IMR-90 (cell line): Measurements from ENCODE around the gene DGKD. TPM values are rescaled to one million over a fixed set of nuclear protein-coding genes. Genes with fewer than 3 reads are reported as not detected.
"Not testable (repeated sequence)": the region's sequence is repeated elsewhere in the genome, so short reads cannot be mapped to it uniquely, and the experiment has no call there.

Experiments used
- ATAC-seq: fragments of 200-7000 bp; cut with Tn5 transposase; 2 replicates; pipeline ENCODE4 v1.9.1; 2020; ENCODE audit warnings: low read depth, mild to moderate bottlenecking, moderate library complexity
- BruUV-seq: library from RNA; stranded (reverse); fragments of 400-500 nt; replicated peaks from 2 replicates; lab custom pipeline; 2021; lab: Mats Ljungman, UMichigan
- CTCF ChIA-PET: fragments of 300-600 bp; formaldehyde crosslinking; extraction: SDS; loops from one replicate; lab custom pipeline; 2021; ENCODE audit warnings: antibody characterized with exemption; lab: Yijun Ruan, JAX
- POLR2A ChIA-PET: fragments of 300-600 bp; sonication (Branson Sonifier 250); formaldehyde crosslinking; loops from one replicate; lab custom pipeline; 2022; ENCODE audit warnings: antibody characterized with exemption; ENCODE audit not compliant: unreplicated experiment; lab: Charles Lee
- DNase-seq: peaks from one replicate; pipeline ENCODE4 v3.0.0; 2013
- H2AFZ ChIP-seq: replicated peaks from 2 replicates; pipeline ENCODE3; 2013; ENCODE audit warnings: low read length, mild to moderate bottlenecking; ENCODE audit not compliant: poor library complexity
- H2AK5ac ChIP-seq: 2 replicates; pipeline ENCODE4 v1.6.1; 2013; ENCODE audit warnings: low read depth, low read length, inconsistent platforms
- H2AK9ac ChIP-seq: replicated peaks from 2 replicates; pipeline ENCODE3; 2013; ENCODE audit warnings: mild to moderate bottlenecking, low read depth, low read length, moderate library complexity; ENCODE audit not compliant: poor library complexity
- H2BK120ac ChIP-seq: 2 replicates; pipeline ENCODE4 v1.6.1; 2013; ENCODE audit warnings: low read depth, low read length, inconsistent platforms
- H2BK15ac ChIP-seq: 3 replicates; pipeline ENCODE4 v1.6.1; 2013; ENCODE audit warnings: low read depth, low read length, inconsistent platforms
- H2BK20ac ChIP-seq: 2 replicates; pipeline ENCODE4 v1.6.1; 2013; ENCODE audit warnings: low read depth, mild to moderate bottlenecking, inconsistent platforms, low read length, moderate library complexity
- H2BK5ac ChIP-seq: 2 replicates; pipeline ENCODE4 v1.6.1; 2013; ENCODE audit warnings: mild to moderate bottlenecking, low read depth, low read length, inconsistent platforms; ENCODE audit not compliant: poor library complexity, severe bottlenecking
- H3K14ac ChIP-seq: replicated peaks from 2 replicates; pipeline ENCODE4 v1.6.1; 2013; ENCODE audit warnings: low read depth, low read length, inconsistent platforms
- H3K18ac ChIP-seq: 2 replicates; pipeline ENCODE4 v1.6.1; 2013; ENCODE audit warnings: low read depth, low read length, control low read depth
- H3K23ac ChIP-seq: 2 replicates; pipeline ENCODE4 v1.6.1; 2013; ENCODE audit warnings: low read depth, low read length, inconsistent platforms
- H3K27ac ChIP-seq: 2 replicates; pipeline ENCODE4 v1.5.1; 2013; ENCODE audit warnings: mild to moderate bottlenecking, control low read depth, low read length; ENCODE audit not compliant: insufficient read depth
- H3K27me3 ChIP-seq: 2 replicates; pipeline ENCODE4 v1.6.1; 2013; ENCODE audit warnings: low read length; ENCODE audit not compliant: control insufficient read depth, insufficient read depth
- H3K36me3 ChIP-seq: 2 replicates; pipeline ENCODE4 v1.6.1; 2013; ENCODE audit warnings: low read length, mixed read lengths; ENCODE audit not compliant: control insufficient read depth, insufficient read depth
- H3K4ac ChIP-seq: 2 replicates; pipeline ENCODE4 v1.6.1; 2013; ENCODE audit warnings: low read depth, low read length, inconsistent platforms
- H3K4me1 ChIP-seq: 2 replicates; pipeline ENCODE4 v1.6.1; 2013; ENCODE audit warnings: low read length, mixed read lengths; ENCODE audit not compliant: control insufficient read depth, insufficient read depth
- H3K4me2 ChIP-seq: 2 replicates; pipeline ENCODE4 v1.6.1; 2013; ENCODE audit warnings: low read depth, mild to moderate bottlenecking, control low read depth, low read length, moderate library complexity
- H3K4me3 ChIP-seq: 2 replicates; pipeline ENCODE4 v1.5.1; 2013; ENCODE audit warnings: low read depth, mild to moderate bottlenecking, control low read depth, low read length, moderate library complexity; ENCODE audit not compliant: insufficient read depth
- H3K56ac ChIP-seq: 2 replicates; pipeline ENCODE4 v1.6.1; 2013; ENCODE audit warnings: low read length, inconsistent platforms; ENCODE audit not compliant: insufficient read depth; ENCODE audit errors: extremely low read depth
- H3K79me1 ChIP-seq, 2 experiments: 2 replicates each; pipeline ENCODE4 v1.6.1; 2013; ENCODE audit warnings: low read length in 2 of 2, inconsistent platforms in 1 of 2, low read depth in 1 of 2
- H3K9ac ChIP-seq: 2 replicates; pipeline ENCODE4 v1.6.1; 2013; ENCODE audit warnings: low read depth, low read length, control low read depth
- H3K9me1 ChIP-seq: 2 replicates; pipeline ENCODE4 v1.6.1; 2013; ENCODE audit warnings: low read length, inconsistent platforms; ENCODE audit not compliant: insufficient read depth
- H3K9me3 ChIP-seq: 2 replicates; pipeline ENCODE4 v1.6.1; 2013; ENCODE audit warnings: low read length; ENCODE audit not compliant: control insufficient read depth, insufficient read depth
- H4K20me1 ChIP-seq: 2 replicates; pipeline ENCODE4 v1.6.1; 2013; ENCODE audit warnings: low read length, inconsistent platforms; ENCODE audit not compliant: insufficient read depth
- H4K5ac ChIP-seq: 2 replicates; pipeline ENCODE4 v1.6.1; 2013; ENCODE audit warnings: mild to moderate bottlenecking, low read depth, low read length, control low read depth
- H4K8ac ChIP-seq, 2 experiments: 2 replicates each; pipeline ENCODE4 v1.6.1; 2013; ENCODE audit warnings: low read depth in 2 of 2, low read length in 2 of 2, control low read depth in 1 of 2, inconsistent platforms in 1 of 2
- H4K91ac ChIP-seq: 2 replicates; pipeline ENCODE4 v1.6.1; 2013; ENCODE audit warnings: low read depth, low read length, inconsistent platforms; ENCODE audit not compliant: insufficient read depth
- BHLHE40 ChIP-seq: fragments of 150-350 bp; IDR thresholded peaks from 2 replicates; pipeline ENCODE4 v1.6.1; 2016; ENCODE audit warnings: mild to moderate bottlenecking, low read depth, low read length
- FOS ChIP-seq: fragments of 150-350 bp; IDR thresholded peaks from 2 replicates; pipeline ENCODE4 v1.6.1; 2016; ENCODE audit warnings: low read depth, low read length
- MXI1 ChIP-seq: IDR thresholded peaks from 2 replicates; pipeline ENCODE4 v1.6.1; 2012; ENCODE audit warnings: low read depth, mild to moderate bottlenecking, low read length, moderate library complexity, borderline replicate concordance
- RAD21 ChIP-seq: IDR thresholded peaks from 2 replicates; pipeline ENCODE4 v1.6.1; 2012; ENCODE audit warnings: low read length, improper control_type of control experiment
- RCOR1 ChIP-seq: IDR thresholded peaks from 2 replicates; pipeline ENCODE4 v1.6.1; 2012; ENCODE audit warnings: mild to moderate bottlenecking, low read length, improper control_type of control experiment; ENCODE audit not compliant: insufficient replicate concordance
- RFX5 ChIP-seq: IDR thresholded peaks from 2 replicates; pipeline ENCODE4 v1.8.0; 2012; ENCODE audit warnings: low read depth, mild to moderate bottlenecking, low read length, moderate library complexity
- WGBS, 2 experiments: methylation state at CpG; one replicate each; pipeline versions ENCODE4 v1.1.5 to v1.1.7; 2013; ENCODE audit warnings: missing lambda C conversion rate in 2 of 2; ENCODE audit not compliant: insufficient read length in 1 of 2; ENCODE audit errors: extremely low coverage in 2 of 2; 5-methylcytosine and 5-hydroxymethylcytosine counted together
- dilution Hi-C: fragments of 300-500 bp; cut with HindIII; formaldehyde crosslinking; loops from one replicate; pipeline ENCODE4 v1.14.3; 2018; ENCODE audit warnings: low sequenced_read_pairs; ENCODE audit not compliant: unreplicated experiment
- in situ Hi-C: fragments of 300-500 bp; cut with MboI; formaldehyde crosslinking; loops from 3 replicates; pipeline ENCODE4 v1.14.3; 2019; ENCODE audit warnings: low sequenced_read_pairs, inconsistent platforms, mixed read lengths
- intact Hi-C: fragments of 100-400 bp; cut with micrococcal nuclease; formaldehyde crosslinking; loops from 2 replicates; pipeline ENCODE4 v1.10.0; 2022
- polyA plus RNA-seq, 3 experiments: library from polyadenylated mRNA; depleted of rRNA; stranded (reverse); fragments of >200 nt; gene quantifications; 2 replicates each; pipeline ENCODE4 v1.2.3, GENCODE V29; 2012; ENCODE audit warnings: low replicate concordance in 1 of 3
- total RNA-seq: library from RNA; depleted of rRNA; stranded (reverse); fragments of >200 nt; gene quantifications from 2 replicates; pipeline ENCODE4 v1.2.3, GENCODE V29; 2012
- TF ChIP-seq, protein P1 (sequence below): fragments of 150-350 bp; IDR thresholded peaks from 2 replicates; pipeline ENCODE4 v1.6.1; 2016; ENCODE audit warnings: low read depth, mild to moderate bottlenecking, low read length, moderate library complexity, borderline replicate concordance

DGKD gene
- total and polyA plus RNA-seq, 2 of the 4 experiments (the other 2 are of a cell fraction), result 6.5 to 10.1 TPM

DNA sequence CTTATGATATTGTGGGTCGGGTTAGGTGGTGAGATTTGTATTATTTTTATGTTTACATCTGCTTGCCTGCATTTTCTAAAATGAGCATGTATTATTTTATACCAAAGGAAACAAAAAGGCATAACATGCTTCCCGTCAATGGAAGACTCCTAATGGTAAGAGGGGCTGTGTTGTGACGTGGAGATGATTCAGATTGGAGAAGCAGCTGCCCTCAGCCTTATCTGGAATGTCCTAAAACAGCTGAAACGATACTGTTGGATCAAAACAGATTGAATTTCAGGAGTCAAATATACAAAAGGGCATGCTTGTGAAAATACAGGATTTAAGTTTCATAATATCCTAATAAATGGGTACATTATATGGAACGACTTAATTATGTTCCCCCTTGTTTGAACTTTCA, 19.0 kb downstream of the DGKD start:
- Histone ChIP-seq H4K20me1 (peaks cover 4% of the 10 kb centered on the region; the same call in 1 of the 2 replicates), H2BK20ac (no peak overlapping the region), H3K79me1 (peaks cover 3 to 26% of the 10 kb centered on the region in 2 experiments; a peak in 3 of 4 replicates), H3K18ac (no peak overlapping the region), H2BK5ac (no peak overlapping the region), H3K9me3 (no peaks in the 10 kb centered on the region), H4K91ac (no peak overlapping the region), H4K8ac (no peak overlapping the region), H3K56ac (no peak overlapping the region), H3K14ac (no peak overlapping the region), H2AFZ (no peak overlapping the region), H3K23ac (no peak overlapping the region), H3K36me3 (peaks cover 1% of the 10 kb centered on the region; the same call in 1 of the 2 replicates), H2AK9ac (no peak overlapping the region), H3K4me3 (no peak overlapping the region), H3K9me1 (no peaks in the 10 kb centered on the region; the same call in 1 of the 2 replicates), H3K4me2 (no peak overlapping the region), H3K27ac (no peak overlapping the region), H4K5ac (no peak overlapping the region), H3K9ac (no peak overlapping the region), H2AK5ac (no peak overlapping the region), H3K4ac (no peak overlapping the region), H2BK15ac (no peak overlapping the region), H2BK120ac (no peak overlapping the region), H3K27me3 (no peaks in the 10 kb centered on the region), H3K4me1 (no peaks in the 10 kb centered on the region; the same call in 1 of the 2 replicates)
- 100% methylated on average over 1 to 2 of the region's 5 CpGs for WGBS, 2 experiments
- no peak for TF ChIP-seq RCOR1
- no peak for TF ChIP-seq FOS
- no peak for TF ChIP-seq RFX5
- TF ChIP-seq, protein P1, sequence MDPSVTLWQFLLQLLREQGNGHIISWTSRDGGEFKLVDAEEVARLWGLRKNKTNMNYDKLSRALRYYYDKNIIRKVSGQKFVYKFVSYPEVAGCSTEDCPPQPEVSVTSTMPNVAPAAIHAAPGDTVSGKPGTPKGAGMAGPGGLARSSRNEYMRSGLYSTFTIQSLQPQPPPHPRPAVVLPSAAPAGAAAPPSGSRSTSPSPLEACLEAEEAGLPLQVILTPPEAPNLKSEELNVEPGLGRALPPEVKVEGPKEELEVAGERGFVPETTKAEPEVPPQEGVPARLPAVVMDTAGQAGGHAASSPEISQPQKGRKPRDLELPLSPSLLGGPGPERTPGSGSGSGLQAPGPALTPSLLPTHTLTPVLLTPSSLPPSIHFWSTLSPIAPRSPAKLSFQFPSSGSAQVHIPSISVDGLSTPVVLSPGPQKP, result no peak
- TF ChIP-seq RAD21, result no peak
- no peak for TF ChIP-seq MXI1
- TF ChIP-seq BHLHE40, result no peak
- intact Hi-C loops (no loop called here), in situ Hi-C loops (no loop called here), dilution Hi-C loops (no loop called here)
- BruUV-seq, result no TSS peak
- DNase-seq, result peak; percentile 38
- 0 out of 2 replicates have a peak, but pooled peaks have one; percentile 32 for ATAC-seq
- ChIA-PET CTCF (no interaction called here), POLR2A (no interaction called here)

DNA sequence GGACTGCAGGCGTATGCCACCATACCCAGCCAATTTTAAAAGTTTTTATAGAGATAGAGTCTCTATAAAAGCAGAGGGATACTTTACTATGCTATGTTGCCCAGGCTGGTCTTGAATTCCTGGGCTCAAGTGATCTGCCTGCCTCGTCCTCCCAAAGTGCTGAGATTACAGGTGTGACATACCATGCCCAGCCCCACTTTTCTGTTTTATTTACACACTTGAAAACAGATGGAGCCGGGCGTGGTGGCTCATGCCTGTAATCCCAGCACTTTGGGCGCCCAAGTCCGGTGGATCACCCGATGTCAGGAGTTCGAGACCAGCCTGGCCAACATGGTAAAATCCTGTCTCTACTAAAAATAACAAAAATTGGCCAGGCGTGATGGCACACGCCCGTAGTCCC, 20.5 kb downstream of the DGKD start:
- H3K18ac ChIP-seq, H2BK120ac ChIP-seq, DNase-seq, dilution Hi-C loops, H3K9ac ChIP-seq, H3K4me2 ChIP-seq, intact Hi-C loops, H3K36me3 ChIP-seq, H3K23ac ChIP-seq, H3K4ac ChIP-seq, H3K4me3 ChIP-seq, H4K20me1 ChIP-seq, H2AK5ac ChIP-seq, POLR2A ChIA-PET, in situ Hi-C loops, H4K5ac ChIP-seq, H3K4me1 ChIP-seq, ATAC-seq, H4K91ac ChIP-seq, H3K9me1 ChIP-seq, H3K27ac ChIP-seq, H2BK15ac ChIP-seq, H3K27me3 ChIP-seq, H2BK20ac ChIP-seq, BruUV-seq, H2BK5ac ChIP-seq, H3K9me3 ChIP-seq, H2AK9ac ChIP-seq, H2AFZ ChIP-seq, H3K56ac ChIP-seq, H3K14ac ChIP-seq, H4K8ac ChIP-seq: not testable (repeated sequence)
- H3K79me1 ChIP-seq, result peaks cover 9 to 23% of the 10 kb centered on the region in 2 experiments; a peak in 3 of 4 replicates
- CTCF ChIA-PET, result interaction anchor here (1.0 kb wide), 1 partner anchor 30 kb away, joined by 3 read pairs; no protein-coding TSS in a partner anchor
- 100% methylated on average over 1 of the region's 11 CpGs; no CpG with 5 or more reads in 1 of the 2 experiments for WGBS, 2 experiments
